Measurements from ENCODE around the gene PTPRD. TPM values are rescaled to one million over a fixed set of nuclear protein-coding genes. Genes with fewer than 3 reads are reported as not detected.

The PTPRD gene
- total and polyA plus RNA-seq, 2 of the 4 experiments (the other 2 are of a cell fraction): 0.07 to 0.18 TPM

DNA sequence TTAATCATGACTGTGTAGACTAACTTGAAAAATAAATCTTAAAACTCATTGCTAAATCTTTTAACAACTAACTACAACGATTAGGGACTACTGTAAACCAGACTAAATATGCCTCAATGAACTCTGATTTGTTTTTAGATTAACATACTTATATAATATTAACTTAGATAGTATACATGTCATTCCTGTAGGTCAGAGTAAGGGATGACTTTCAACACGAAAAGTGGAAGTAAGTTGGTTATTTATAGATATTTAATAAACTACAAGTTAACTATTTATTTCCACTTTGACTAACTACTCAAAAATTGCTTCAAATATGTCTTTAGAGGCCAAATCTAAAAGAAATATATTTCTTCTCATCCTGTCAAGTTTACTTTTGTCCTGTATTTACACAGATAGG lies 795.6 kb downstream of the PTPRD start:
- Histone ChIP-seq H2AK5ac (ENCODE audit: low read depth, low read length) (no peak overlapping the region), H4K91ac (ENCODE audit: insufficient read depth, low read depth, low read length) (no peak overlapping the region), H3K79me1 (ENCODE audit: low read depth in 1 of 2, low read length in 2 of 2) (no peaks in the 10 kb centered on the region), H3K9me3 (ENCODE audit: control insufficient read depth, insufficient read depth, low read length) (no peaks in the 10 kb centered on the region), H3K9ac (ENCODE audit: low read depth, low read length) (no peak overlapping the region), H3K4ac (ENCODE audit: low read depth, low read length) (no peak overlapping the region), H3K27me3 (ENCODE audit: control insufficient read depth, insufficient read depth, low read length) (no peaks in the 10 kb centered on the region), H2AFZ (replicated peaks; ENCODE audit: low read length, poor library complexity) (no peak overlapping the region), H2BK20ac (ENCODE audit: low read depth, low read length) (no peak overlapping the region), H3K56ac (ENCODE audit: extremely low read depth, insufficient read depth, low read length) (no peak overlapping the region), H3K23ac (ENCODE audit: low read depth, low read length) (no peak overlapping the region), H4K5ac (ENCODE audit: low read depth, low read length) (no peak overlapping the region), H3K4me3 (ENCODE audit: insufficient read depth, low read depth, low read length) (no peak overlapping the region), H2BK120ac (ENCODE audit: low read depth, low read length) (no peak overlapping the region), H2BK15ac (ENCODE audit: low read depth, low read length) (no peak overlapping the region), H2BK5ac (ENCODE audit: low read depth, low read length, poor library complexity, severe bottlenecking) (no peak overlapping the region), H3K18ac (ENCODE audit: low read depth, low read length) (no peak overlapping the region), H4K20me1 (ENCODE audit: insufficient read depth, low read length) (no peaks in the 10 kb centered on the region), H4K8ac (ENCODE audit: low read depth in 2 of 2, low read length in 2 of 2) (no peak overlapping the region), H3K4me2 (ENCODE audit: low read depth, low read length) (no peak overlapping the region), H3K4me1 (ENCODE audit: control insufficient read depth, insufficient read depth, low read length) (no peaks in the 10 kb centered on the region), H3K14ac (replicated peaks; ENCODE audit: low read depth, low read length) (no peak overlapping the region), H3K27ac (ENCODE audit: insufficient read depth, low read length) (no peak overlapping the region), H3K36me3 (ENCODE audit: control insufficient read depth, insufficient read depth, low read length) (no peaks in the 10 kb centered on the region), H2AK9ac (replicated peaks; ENCODE audit: low read depth, low read length, poor library complexity) (no peak overlapping the region), H3K9me1 (ENCODE audit: insufficient read depth, low read length) (no peaks in the 10 kb centered on the region)
- in situ Hi-C loops (cut with MboI; ENCODE audit: low sequenced_read_pairs): no loop called here
- TF ChIP-seq, protein P1, sequence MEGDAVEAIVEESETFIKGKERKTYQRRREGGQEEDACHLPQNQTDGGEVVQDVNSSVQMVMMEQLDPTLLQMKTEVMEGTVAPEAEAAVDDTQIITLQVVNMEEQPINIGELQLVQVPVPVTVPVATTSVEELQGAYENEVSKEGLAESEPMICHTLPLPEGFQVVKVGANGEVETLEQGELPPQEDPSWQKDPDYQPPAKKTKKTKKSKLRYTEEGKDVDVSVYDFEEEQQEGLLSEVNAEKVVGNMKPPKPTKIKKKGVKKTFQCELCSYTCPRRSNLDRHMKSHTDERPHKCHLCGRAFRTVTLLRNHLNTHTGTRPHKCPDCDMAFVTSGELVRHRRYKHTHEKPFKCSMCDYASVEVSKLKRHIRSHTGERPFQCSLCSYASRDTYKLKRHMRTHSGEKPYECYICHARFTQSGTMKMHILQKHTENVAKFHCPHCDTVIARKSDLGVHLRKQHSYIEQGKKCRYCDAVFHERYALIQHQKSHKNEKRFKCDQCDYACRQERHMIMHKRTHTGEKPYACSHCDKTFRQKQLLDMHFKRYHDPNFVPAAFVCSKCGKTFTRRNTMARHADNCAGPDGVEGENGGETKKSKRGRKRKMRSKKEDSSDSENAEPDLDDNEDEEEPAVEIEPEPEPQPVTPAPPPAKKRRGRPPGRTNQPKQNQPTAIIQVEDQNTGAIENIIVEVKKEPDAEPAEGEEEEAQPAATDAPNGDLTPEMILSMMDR (conservative IDR thresholded peaks at IDR 0.05; ENCODE audit: low read depth, low read length): no peak
- TF ChIP-seq FOS (IDR thresholded peaks at IDR 0.05; ENCODE audit: low read depth, low read length): no peak
- POLR2A ChIA-PET (ENCODE audit: unreplicated experiment): no interaction called here
- no TSS peak for BruUV-seq (replicated peaks)
- intact Hi-C loops (cut with micrococcal nuclease): no loop called here
- WGBS, 2 experiments (ENCODE audit: extremely low coverage in 2 of 2, insufficient read length in 1 of 2): no CpG with 5 or more reads among the region's 2 CpGs
- DNase-seq: no peak
- dilution Hi-C loops (cut with HindIII; ENCODE audit: low sequenced_read_pairs, unreplicated experiment): no loop called here
- no peak for ATAC-seq (ENCODE audit: low read depth)
- CTCF ChIA-PET: no interaction called here
